GM19035 (cell line): ENCODE data around the gene STAG1.
"Not testable (repeated sequence)": the region's sequence is repeated elsewhere in the genome, so short reads cannot be mapped to it uniquely, and the experiment has no call there.

Source experiments
- ATAC-seq: cut with Tn5 transposase; IDR thresholded peaks from one replicate; pipeline ENCODE4 v1.9.1; 2021; ENCODE audit not compliant: unreplicated experiment

The STAG1 gene

GRCh38 chr3:136343446-136343845, 408.7 kb downstream of the STAG1 start:
- no peak for ATAC-seq

- ATAC-seq, result no peak
Observed at GRCh38 chr3:136336329-136337100, 415.7 kb downstream of the STAG1 start.

DNA sequence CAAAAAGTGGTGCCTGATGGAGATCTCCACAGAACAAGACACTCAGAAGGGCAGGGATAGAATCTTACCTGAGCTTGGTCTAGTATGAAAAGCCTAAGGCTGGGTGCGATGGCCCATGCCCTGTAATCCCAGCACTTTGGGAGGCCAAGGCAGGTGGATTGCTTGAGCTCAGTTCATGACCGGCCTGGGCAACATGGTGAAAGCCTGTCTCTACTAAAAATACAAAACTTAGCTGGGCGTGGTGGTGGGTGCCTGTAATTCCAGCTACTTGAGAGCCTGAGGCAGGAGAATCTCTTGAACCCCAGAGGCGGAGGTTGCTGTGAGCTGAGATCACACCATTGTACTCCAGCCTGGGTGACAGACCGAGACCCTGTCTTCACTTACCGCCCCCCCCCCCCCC, 417.5 kb downstream of the STAG1 start:
- not testable (repeated sequence) for ATAC-seq

- no peak for ATAC-seq
Observed at GRCh38 chr3:136334209-136334608, 418.0 kb downstream of the STAG1 start.

DNA sequence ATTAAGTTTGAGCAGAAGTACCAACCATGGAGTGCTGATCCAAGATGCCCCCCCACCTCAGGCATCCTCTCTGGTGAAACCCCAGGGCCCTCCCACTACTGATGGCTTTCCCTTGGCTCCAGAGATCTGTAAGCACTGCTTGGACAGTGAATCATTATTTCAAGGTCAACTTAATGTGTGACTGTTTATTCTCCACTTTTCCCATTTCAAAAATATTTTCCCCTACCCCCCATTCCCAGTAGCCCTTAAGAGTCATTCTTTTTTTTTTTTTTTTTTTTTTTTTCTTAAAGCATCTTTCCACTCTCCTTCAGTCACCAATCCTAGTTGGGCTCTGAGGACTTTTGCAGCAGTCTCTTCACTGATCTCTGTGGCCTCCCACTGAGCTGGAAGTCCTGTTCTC, 419.4 kb downstream of the STAG1 start:
- ATAC-seq, result no peak

DNA sequence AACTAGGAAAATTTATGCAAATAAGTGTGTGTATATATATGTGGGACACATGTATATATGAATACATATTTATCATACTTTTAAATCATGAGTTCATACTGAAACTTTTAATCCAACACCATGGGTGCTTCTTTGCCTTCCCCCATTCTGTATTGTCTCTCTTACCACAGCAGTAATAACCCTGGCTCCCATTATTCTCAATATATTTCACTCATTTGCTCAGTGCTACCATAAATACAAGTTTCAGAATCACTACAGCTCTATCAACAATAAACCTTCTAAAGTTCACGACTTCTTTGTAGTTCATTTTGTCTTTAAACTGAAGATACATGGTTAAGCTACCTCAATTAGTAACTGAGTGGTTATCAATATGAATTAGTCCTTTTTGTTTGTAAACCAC, 419.9 kb downstream of the STAG1 start:
- ATAC-seq, result no peak

DNA sequence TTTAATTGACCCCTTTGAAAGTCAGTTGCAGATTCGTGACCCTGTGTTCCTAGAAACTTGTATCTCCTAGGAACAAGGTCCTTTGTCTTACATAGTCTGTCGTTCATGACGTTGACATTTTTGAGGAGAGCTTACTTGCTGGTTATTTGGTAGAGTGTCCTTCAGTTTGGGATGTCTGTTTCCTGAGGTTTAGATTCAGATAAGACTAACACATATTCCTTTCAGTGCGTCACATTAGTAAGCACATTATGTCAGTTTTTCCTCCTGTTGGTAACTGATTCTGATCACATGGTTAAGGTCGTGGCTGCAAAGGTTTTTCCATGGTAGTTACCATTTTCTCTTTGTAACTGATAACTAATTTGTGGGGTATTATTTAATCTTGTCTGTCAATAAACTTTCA, 421.3 kb downstream of the STAG1 start:
- ATAC-seq, result no peak

GRCh38 chr3:136329593-136329992, 422.6 kb downstream of the STAG1 start:
- no peak for ATAC-seq

GRCh38 chr3:136327671-136328070, 424.5 kb downstream of the STAG1 start:
- no peak for ATAC-seq

DNA sequence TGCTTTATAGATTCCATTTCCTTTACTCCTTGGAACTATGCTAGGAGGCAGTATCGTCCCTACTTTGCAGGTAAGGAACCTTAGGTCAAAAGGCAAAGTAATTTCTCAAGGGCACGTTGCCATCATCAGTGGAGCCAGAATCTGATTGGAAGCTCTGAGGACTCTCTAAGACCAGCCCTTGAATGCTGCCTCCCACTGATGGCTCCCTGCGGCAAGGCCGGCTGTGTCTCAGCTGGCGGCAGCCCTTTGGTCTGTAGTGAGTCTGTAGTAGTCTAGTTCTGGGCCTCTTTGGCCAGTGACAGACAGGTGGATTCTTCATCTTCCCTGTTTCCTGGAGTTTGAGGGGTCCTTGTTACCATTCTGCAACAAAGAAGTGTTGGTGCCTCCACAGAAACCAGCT, 425.9 kb downstream of the STAG1 start:
- no peak for ATAC-seq

- no peak for ATAC-seq
Observed at GRCh38 chr3:136311968-136312367, 440.2 kb downstream of the STAG1 start.

GRCh38 chr3:136311261-136311660, 440.9 kb downstream of the STAG1 start:
- no peak for ATAC-seq

- no peak for ATAC-seq
Observed at GRCh38 chr3:136305879-136306278, 446.3 kb downstream of the STAG1 start.

DNA sequence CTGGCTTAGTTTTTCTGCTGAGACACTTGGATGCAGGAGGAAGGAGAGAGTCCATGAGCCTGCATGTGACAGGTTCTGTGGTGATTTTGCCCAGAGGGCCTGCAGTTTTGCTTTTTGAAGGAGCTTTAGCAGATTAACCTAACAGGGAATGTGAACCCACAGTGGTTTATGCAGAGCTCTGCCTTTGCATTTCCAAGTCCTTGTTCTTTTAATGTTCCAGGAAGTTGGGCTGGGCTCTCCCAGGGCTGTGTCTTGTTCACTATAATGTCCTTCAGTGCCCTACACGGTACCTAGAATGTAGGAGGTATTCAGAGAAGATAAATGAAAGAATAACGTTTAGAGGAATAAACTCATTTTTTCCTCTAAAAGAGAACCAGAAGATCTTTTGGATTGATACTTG, 451.7 kb downstream of the STAG1 start:
- ATAC-seq, result no peak

DNA sequence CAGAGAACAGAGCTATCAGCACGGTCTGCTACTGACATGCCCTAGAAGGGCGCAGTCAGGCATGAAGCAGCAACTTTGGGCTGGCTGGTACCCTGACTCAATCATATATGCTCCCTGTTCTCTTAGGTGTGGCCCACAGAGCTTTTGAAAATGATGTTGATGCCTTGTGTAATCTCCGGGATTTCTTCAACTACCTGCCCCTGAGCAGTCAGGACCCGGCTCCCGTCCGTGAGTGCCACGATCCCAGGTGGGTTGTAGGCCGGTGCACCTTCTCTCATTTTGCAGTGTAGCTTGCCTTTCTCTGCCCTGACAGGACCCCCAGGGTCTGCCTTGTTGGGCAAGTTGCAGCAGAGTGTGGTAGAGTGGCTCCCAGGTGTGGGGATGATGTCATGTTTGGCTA, 454.4 kb downstream of the STAG1 start:
- no peak for ATAC-seq

DNA sequence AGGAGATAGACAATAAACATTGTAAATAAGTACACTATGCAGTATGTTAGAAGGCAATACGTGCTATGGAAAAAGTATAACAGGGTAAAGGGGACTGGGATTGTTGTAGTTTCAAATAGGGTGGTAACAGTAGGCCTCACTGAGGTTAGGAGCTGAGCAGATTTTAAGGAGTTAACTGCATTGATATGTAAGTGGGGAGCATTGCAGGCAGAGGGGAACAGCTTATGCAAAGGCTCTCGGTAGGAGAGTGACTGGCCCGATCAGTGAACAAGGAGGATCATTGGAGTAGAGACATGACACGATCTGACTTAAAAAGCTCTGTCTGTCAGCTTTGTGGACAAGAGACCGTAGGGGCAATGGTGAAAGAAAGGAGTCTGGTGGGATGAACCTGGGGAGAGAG, 455.2 kb downstream of the STAG1 start:
- ATAC-seq, result no peak

DNA sequence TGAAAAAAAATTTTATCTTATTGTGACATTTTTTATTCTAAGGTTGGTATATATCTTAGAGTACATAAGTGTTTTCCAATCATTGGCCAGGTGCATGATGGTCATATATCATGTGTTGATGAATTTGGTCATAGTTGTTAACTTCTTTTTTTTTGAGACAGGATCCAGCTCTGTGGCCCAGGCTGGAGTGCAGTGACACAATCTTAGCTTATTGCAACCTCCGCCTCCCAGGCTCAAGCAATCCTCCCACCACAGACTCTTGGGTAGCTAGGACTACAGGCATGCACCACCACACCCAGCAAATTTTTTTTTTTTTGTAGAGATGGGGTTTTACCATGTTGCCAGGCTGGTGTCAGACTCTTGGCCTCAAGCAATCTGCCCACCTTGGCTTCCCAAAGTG, 458.0 kb downstream of the STAG1 start:
- ATAC-seq, result no peak

GRCh38 chr3:136293279-136293678, 458.9 kb downstream of the STAG1 start:
- ATAC-seq, result no peak

DNA sequence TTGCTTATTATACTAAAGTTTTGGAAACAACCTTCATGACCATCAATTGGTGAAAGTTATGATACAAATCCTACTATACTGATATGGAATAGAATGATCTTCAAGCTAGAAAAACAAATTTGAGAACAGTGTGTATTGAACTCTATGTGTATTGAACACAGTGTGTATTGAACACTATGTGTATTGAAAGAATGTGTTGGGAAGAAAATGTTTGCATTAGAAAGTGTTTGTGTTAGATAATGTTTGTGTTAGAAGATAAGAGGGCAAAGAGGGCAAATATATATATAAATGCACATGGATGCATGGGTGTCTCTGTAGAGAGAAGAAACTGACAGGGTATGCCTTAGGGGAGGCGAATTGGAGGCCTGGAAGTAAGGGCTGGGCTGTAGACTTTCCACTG, 459.7 kb downstream of the STAG1 start:
- no peak for ATAC-seq

- ATAC-seq, result no peak
Observed at GRCh38 chr3:136291302-136291701, 460.9 kb downstream of the STAG1 start.
